Testis (tissue), 2 donors: ENCODE data around the gene TBC1D22A.

ENCODE experiments used
- POLR2A ChIP-seq: fragments of 450-650 bp; IDR thresholded peaks from one replicate; pipeline ENCODE4 v1.6.1; 2017; ENCODE audit warnings: antibody characterized with exemption, mild to moderate bottlenecking, moderate library complexity
- TF ChIP-seq, protein P1 (sequence below), 3 experiments: fragments of 450-650 bp in 2 of 3; fragments of 200-600 bp in 1 of 3; sonication (generic) in 1 of 3; IDR thresholded peaks; one replicate each; pipeline ENCODE4 v1.5.1; 2016 to 2019; ENCODE audit warnings: antibody characterized with exemption in 3 of 3, mild to moderate bottlenecking in 2 of 3, moderate library complexity in 1 of 3

DNA sequence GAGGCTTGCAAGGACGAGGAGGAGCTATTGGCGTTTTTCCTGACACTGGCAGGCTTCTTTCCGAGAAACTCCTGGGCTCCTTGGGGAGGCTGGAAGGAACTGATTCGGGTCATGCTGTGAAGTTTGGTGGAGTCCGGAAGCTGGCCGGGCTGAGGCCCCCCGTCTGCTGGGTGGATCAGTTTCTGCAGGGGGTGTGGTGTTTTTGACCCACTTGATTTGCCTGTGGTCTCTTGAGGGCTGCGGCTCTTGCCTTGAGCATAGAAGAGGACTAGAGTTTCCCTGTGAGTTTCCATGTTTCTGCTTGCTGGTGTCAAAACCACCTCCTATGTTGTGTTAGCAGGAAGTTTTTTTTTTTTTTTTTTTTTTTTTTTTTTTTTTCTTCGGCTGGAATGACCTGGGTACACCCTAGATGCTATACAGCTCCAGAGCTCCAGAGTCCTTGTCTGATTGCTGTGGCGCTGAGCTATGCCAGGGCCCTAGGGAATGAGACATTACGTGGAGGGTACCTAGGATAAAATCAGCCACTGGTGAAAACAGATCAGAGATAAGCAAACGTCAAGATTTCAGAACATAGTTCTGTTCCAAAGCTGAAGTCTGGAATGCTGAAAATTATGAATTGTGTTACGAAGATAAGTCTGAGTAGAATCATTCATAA, 728 bp downstream of the TBC1D22A start:
- TF ChIP-seq, protein P1, sequence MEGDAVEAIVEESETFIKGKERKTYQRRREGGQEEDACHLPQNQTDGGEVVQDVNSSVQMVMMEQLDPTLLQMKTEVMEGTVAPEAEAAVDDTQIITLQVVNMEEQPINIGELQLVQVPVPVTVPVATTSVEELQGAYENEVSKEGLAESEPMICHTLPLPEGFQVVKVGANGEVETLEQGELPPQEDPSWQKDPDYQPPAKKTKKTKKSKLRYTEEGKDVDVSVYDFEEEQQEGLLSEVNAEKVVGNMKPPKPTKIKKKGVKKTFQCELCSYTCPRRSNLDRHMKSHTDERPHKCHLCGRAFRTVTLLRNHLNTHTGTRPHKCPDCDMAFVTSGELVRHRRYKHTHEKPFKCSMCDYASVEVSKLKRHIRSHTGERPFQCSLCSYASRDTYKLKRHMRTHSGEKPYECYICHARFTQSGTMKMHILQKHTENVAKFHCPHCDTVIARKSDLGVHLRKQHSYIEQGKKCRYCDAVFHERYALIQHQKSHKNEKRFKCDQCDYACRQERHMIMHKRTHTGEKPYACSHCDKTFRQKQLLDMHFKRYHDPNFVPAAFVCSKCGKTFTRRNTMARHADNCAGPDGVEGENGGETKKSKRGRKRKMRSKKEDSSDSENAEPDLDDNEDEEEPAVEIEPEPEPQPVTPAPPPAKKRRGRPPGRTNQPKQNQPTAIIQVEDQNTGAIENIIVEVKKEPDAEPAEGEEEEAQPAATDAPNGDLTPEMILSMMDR (IDR thresholded peaks at IDR 0.05): no peak
- no peak for TF ChIP-seq POLR2A
